Mucosa of gallbladder (tissue), 1 donor: ENCODE data around the gene NOXRED1. TPM values are rescaled to one million over a fixed set of nuclear protein-coding genes. Genes with fewer than 3 reads are reported as not detected.

Experiments used
- DNase-seq: peaks from one replicate; pipeline ENCODE4 v3.0.0-alpha.2; 2020; ENCODE audit warnings: low spot score
- total RNA-seq: library from RNA; stranded (reverse); gene quantifications from one replicate; pipeline ENCODE4 v1.2.1, GENCODE V29; 2021
- donor health status: DM: no; HTN: no; CAD: no.

The NOXRED1 gene
- total RNA-seq, 1 donor from 2014 or later, result 0.37 TPM

DNA sequence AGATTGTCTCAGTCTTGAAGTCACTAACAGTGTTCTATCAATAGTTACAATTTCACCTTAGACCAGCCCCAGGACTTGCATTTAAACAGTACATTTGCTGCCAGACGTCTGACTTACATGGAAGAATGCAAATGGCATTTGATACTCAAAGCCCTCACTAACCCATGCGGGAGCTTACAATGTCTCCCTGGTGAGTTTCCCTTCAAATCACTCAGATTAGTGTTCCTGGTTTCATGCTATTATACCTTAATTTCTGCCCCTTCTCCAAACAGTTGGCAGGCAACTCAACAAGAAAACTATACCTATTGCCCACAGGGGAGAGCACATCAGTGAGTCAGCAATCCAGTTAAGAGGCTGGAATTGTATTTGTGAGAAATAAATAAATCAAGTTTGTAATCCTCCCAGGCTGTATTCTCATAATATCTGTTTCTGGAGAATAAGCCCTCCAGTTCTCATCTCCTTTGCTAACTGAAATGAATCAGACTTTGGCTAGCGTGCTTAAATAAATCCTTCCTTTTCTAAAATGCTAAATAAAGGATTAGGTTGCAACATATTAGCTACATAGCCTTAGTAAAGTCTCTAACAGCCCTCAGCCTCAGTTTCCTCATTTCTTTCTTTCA is 78.8 kb downstream of the NOXRED1 start:
- no peak for DNase-seq

Other genes starting within 250 kb of the NOXRED1 start
- 1.4 TPM for gene TMEM63C, start 241.7 kb downstream of the NOXRED1 start, total RNA-seq
- gene NGB, start 152.3 kb downstream of the NOXRED1 start, total RNA-seq, result not detected
- 36.5 TPM for gene POMT2, start 102.6 kb downstream of the NOXRED1 start, total RNA-seq
- 13.8 TPM for gene GSTZ1, start 102.5 kb downstream of the NOXRED1 start, total RNA-seq
- gene TMED8, start 46.4 kb downstream of the NOXRED1 start, total RNA-seq, result 13.0 TPM
- 3.5 TPM for gene SAMD15, start 46.1 kb downstream of the NOXRED1 start, total RNA-seq
- gene VIPAS39, start 34.1 kb upstream of the NOXRED1 start, total RNA-seq, result 21.7 TPM
- gene AHSA1, start 34.6 kb upstream of the NOXRED1 start, total RNA-seq, result 153 TPM
- gene ISM2, start 75.3 kb upstream of the NOXRED1 start, total RNA-seq, result 0.23 TPM
- 44.2 TPM for gene SPTLC2, start 193.1 kb upstream of the NOXRED1 start, total RNA-seq